Spleen (tissue), 11 donors: Measurements from ENCODE around the gene RPL15. TPM values are rescaled to one million over a fixed set of nuclear protein-coding genes. Genes with fewer than 3 reads are reported as not detected.
A peak's percentile ranks its signal among the peaks of the same experiment; 100 is the strongest.

Experiments used
- DNase-seq: peaks from one replicate; pipeline ENCODE4 v3.0.0-alpha.2; 2020
- H3K27ac ChIP-seq, 8 donors: fragments of 200-600 bp; sonication (generic) in 7 of 8; 1 replicate in 4 of 8; 2 replicates in 4 of 8; pipeline versions ENCODE4 v1.5.0 to v1.8.0; 2016 to 2021; ENCODE audit warnings: inconsistent platforms in 4 of 8, mild to moderate bottlenecking in 4 of 8, moderate library complexity in 1 of 8
- H3K27me3 ChIP-seq, 7 donors: fragments of 200-600 bp; sonication (generic) in 6 of 7; replicated peaks in 1 of 7; 1 replicate in 4 of 7; 2 replicates in 3 of 7; pipeline versions ENCODE4 v1.5.0 to v1.8.0; 2016 to 2021; ENCODE audit warnings: inconsistent platforms in 3 of 7, mild to moderate bottlenecking in 1 of 7
- H3K36me3 ChIP-seq, 6 donors: fragments of 200-600 bp; sonication (generic) in 5 of 6; 1 replicate in 4 of 6; 2 replicates in 2 of 6; pipeline versions ENCODE4 v1.5.0 to v1.8.0; 2016 to 2021; ENCODE audit warnings: inconsistent platforms in 2 of 6
- H3K4me1 ChIP-seq, 6 donors: fragments of 200-600 bp; sonication (generic) in 5 of 6; 1 replicate in 3 of 6; 2 replicates in 3 of 6; pipeline versions ENCODE4 v1.5.0 to v1.8.0; 2016 to 2021; ENCODE audit warnings: inconsistent platforms in 3 of 6
- H3K4me3 ChIP-seq, 8 donors: fragments of 200-600 bp; sonication (generic) in 7 of 8; 1 replicate in 4 of 8; 2 replicates in 4 of 8; pipeline versions ENCODE4 v1.5.0 to v1.8.0; 2016 to 2021; ENCODE audit warnings: inconsistent platforms in 4 of 8, mild to moderate bottlenecking in 4 of 8, moderate library complexity in 2 of 8
- H3K9me3 ChIP-seq, 8 donors: fragments of 200-600 bp; sonication (generic) in 7 of 8; 1 replicate in 4 of 8; 2 replicates in 4 of 8; pipeline versions ENCODE4 v1.5.0 to v1.8.0; 2016 to 2021; ENCODE audit warnings: inconsistent platforms in 4 of 8
- POLR2A ChIP-seq, 3 donors: fragments of 450-650 bp; IDR thresholded peaks; one replicate each; pipeline ENCODE4 v1.5.1; 2017; ENCODE audit warnings: antibody characterized with exemption in 3 of 3, mild to moderate bottlenecking in 1 of 3
- POLR2AphosphoS5 ChIP-seq, 3 donors: sonication (generic); formaldehyde crosslinking; IDR thresholded peaks; one replicate each; pipeline ENCODE4 v1.5.1; 2017; ENCODE audit warnings: antibody characterized with exemption in 3 of 3
- WGBS, 5 donors: extraction: QIAGEN DNeasy Blood & Tissue Kit in 3 of 5; methylation state at CpG; one replicate each; pipeline versions ENCODE4 v1.1.5 to v1.1.7; 2013 to 2018; 5-methylcytosine and 5-hydroxymethylcytosine counted together
- intact Hi-C: fragments of 100-400 bp; cut with DNase I; formaldehyde crosslinking; loops from one replicate; pipeline ENCODE4 v1.15.0; 2023; ENCODE audit warnings: low total_unique reads
- polyA plus RNA-seq, 3 donors: library from polyadenylated mRNA; stranded (reverse); fragments of 200-250 nt; gene quantifications; one replicate each; pipeline ENCODE4 v1.2.1, GENCODE V29; 2013
- total RNA-seq, 7 donors: library from RNA; depleted of rRNA in 3 of 7; stranded (reverse); fragments of >200 nt in 3 of 7; fragmentation: NEBNext Ultra II Directional in 4 of 7; extraction: Animal tissue kit (Norgen Biotek cat#: 25700) in 4 of 7; gene quantifications; one replicate each; pipeline versions ENCODE4 v1.1.0 to v1.2.1, GENCODE V29; 2016 to 2021
- TF ChIP-seq, protein P1 (sequence below), 11 experiments: fragments of 200-600 bp in 7 of 11; fragments of 450-650 bp in 4 of 11; sonication (generic) in 4 of 11; IDR thresholded peaks in 8 of 11; conservative IDR thresholded peaks in 3 of 11; 1 replicate in 7 of 11; 2 replicates in 4 of 11; pipeline versions ENCODE4 v1.4.0 to v1.8.0; 2016 to 2021; ENCODE audit warnings: antibody characterized with exemption in 11 of 11, inconsistent platforms in 4 of 11, mild to moderate bottlenecking in 1 of 11
- donor health status: healthy with polysubstance abuse.
- donor health status: DM: no; HTN: no; CAD: no; lungs with moderate emphysema.
- donor health status: DM: no; HTN: no; CAD: no.
- donor health status: Bipolar disorder and iron deficiency.
- donor health status: healthy.
- donor health status: DM: no; HTN: no; CAD: no.
- donor health status: DM: yes; HTN: yes; CAD: no.

The RPL15 gene
- total and polyA plus RNA-seq, 10 donors: 1,270 to 6,830 (median 1,691) TPM

GRCh38 chr3:23948761-23949160 is 31.8 kb downstream of the RPL15 start:
- H3K27ac ChIP-seq: no peak overlapping the region
- H3K9me3 ChIP-seq: no peaks in the 10 kb centered on the region
- TF ChIP-seq, protein P1, sequence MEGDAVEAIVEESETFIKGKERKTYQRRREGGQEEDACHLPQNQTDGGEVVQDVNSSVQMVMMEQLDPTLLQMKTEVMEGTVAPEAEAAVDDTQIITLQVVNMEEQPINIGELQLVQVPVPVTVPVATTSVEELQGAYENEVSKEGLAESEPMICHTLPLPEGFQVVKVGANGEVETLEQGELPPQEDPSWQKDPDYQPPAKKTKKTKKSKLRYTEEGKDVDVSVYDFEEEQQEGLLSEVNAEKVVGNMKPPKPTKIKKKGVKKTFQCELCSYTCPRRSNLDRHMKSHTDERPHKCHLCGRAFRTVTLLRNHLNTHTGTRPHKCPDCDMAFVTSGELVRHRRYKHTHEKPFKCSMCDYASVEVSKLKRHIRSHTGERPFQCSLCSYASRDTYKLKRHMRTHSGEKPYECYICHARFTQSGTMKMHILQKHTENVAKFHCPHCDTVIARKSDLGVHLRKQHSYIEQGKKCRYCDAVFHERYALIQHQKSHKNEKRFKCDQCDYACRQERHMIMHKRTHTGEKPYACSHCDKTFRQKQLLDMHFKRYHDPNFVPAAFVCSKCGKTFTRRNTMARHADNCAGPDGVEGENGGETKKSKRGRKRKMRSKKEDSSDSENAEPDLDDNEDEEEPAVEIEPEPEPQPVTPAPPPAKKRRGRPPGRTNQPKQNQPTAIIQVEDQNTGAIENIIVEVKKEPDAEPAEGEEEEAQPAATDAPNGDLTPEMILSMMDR (IDR thresholded peaks at IDR 0.05 in 8 of 11, conservative IDR thresholded peaks at IDR 0.05 in 3 of 11): no peak
- TF ChIP-seq POLR2AphosphoS5 (IDR thresholded peaks at IDR 0.05) (no peak), POLR2A (IDR thresholded peaks at IDR 0.05) (no peak)
- H3K4me3 ChIP-seq: no peak overlapping the region
- 91 to 97% (median 94%) methylated on average over 2 of the region's 2 CpGs for WGBS, 5 donors
- no peaks in the 10 kb centered on the region for H3K36me3 ChIP-seq
- intact Hi-C loops: no loop called here
- no peak for DNase-seq
- H3K4me1 ChIP-seq: peaks cover 26 to 88% (median 78%) of the 10 kb centered on the region in 6 donors
- no peaks in the 10 kb centered on the region for H3K27me3 ChIP-seq

- Histone ChIP-seq H3K4me3 (peak overlapping the region in 1 of 8 donors; percentile 9), H3K27me3 (no peaks in the 10 kb centered on the region), H3K36me3 (peaks cover 0 to 4% (median 0%) of the 10 kb centered on the region in 6 donors), H3K27ac (peak overlapping the region; percentile 7 to 66 (median 30)), H3K9me3 (no peaks in the 10 kb centered on the region), H3K4me1 (peaks cover 26 to 88% (median 78%) of the 10 kb centered on the region in 6 donors)
- TF ChIP-seq, protein P1 (IDR thresholded peaks at IDR 0.05 in 8 of 11, conservative IDR thresholded peaks at IDR 0.05 in 3 of 11): no peak
- TF ChIP-seq POLR2A (IDR thresholded peaks at IDR 0.05): no peak
- no peak for TF ChIP-seq POLR2AphosphoS5 (IDR thresholded peaks at IDR 0.05)
- no peak for DNase-seq
- intact Hi-C loops: no loop called here
Measured at GRCh38 chr3:23949784-23950183, 32.9 kb downstream of the RPL15 start.

DNA sequence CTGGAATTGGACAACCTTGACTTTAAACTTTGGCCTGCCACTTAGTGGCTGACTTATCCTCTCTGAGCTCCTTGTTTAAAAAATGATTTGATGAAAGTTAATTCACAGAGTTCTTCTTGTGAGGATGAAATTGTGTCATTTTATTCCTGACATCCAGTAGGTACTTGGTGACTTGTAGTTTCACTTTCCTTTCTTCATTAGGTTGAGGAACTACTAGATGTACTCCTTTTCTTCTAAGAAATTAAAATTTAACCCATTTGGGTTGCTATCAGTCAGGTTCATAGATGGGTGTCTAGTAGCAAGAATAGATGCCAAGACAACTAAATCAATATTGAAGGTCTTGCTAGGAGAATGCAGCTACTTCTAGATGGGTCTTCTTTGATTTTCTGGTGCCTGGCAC is 33.4 kb downstream of the RPL15 start:
- no peaks in the 10 kb centered on the region for H3K9me3 ChIP-seq
- H3K27me3 ChIP-seq: no peaks in the 10 kb centered on the region
- H3K4me1 ChIP-seq: peaks cover 26 to 92% (median 78%) of the 10 kb centered on the region in 6 donors
- H3K36me3 ChIP-seq: peaks cover 0 to 9% (median 0%) of the 10 kb centered on the region in 6 donors
- H3K4me3 ChIP-seq: peak overlapping the region in 2 of 8 donors; percentile 3 to 9
- H3K27ac ChIP-seq: peak overlapping the region in 7 of 8 donors; percentile 7 to 66 (median 37)
- DNase-seq: no peak
- no peak for TF ChIP-seq POLR2AphosphoS5 (IDR thresholded peaks at IDR 0.05)
- no peak for TF ChIP-seq POLR2A (IDR thresholded peaks at IDR 0.05)
- TF ChIP-seq, protein P1 (IDR thresholded peaks at IDR 0.05 in 8 of 11, conservative IDR thresholded peaks at IDR 0.05 in 3 of 11): no peak
- intact Hi-C loops: no loop called here

DNA sequence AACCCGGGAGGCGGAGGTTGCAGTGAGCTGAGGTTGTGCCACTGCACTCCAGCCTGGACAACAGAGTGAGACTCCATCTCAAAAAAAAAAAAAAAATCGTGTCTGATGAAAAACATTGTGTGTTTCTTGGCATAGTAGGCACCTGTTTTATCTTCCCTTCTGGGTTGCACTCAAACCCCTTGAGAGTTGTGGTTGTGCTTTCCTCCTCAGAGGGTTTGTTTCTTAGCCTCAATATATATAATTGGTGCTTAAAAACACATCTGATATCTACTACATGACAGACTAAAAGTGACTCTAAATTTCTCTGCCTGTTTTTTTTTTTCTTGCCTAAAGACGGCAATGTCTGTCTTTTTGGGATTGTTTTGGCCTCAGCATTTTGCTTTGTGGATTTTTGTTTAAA is 35.7 kb downstream of the RPL15 start:
- no peaks in the 10 kb centered on the region for H3K27me3 ChIP-seq
- H3K9me3 ChIP-seq: no peaks in the 10 kb centered on the region
- H3K36me3 ChIP-seq: peaks cover 0 to 27% (median 0%) of the 10 kb centered on the region in 6 donors
- H3K4me3 ChIP-seq: peak overlapping the region in 1 of 8 donors; percentile 20
- peak overlapping the region in 1 of 8 donors; percentile 19 for H3K27ac ChIP-seq
- TF ChIP-seq, protein P1 (IDR thresholded peaks at IDR 0.05 in 8 of 11, conservative IDR thresholded peaks at IDR 0.05 in 3 of 11): no peak
- TF ChIP-seq POLR2A (IDR thresholded peaks at IDR 0.05) (no peak), POLR2AphosphoS5 (IDR thresholded peaks at IDR 0.05) (no peak)
- H3K4me1 ChIP-seq: peaks cover 23 to 81% (median 64%) of the 10 kb centered on the region in 6 donors
- WGBS, 5 donors: 65 to 80% (median 76%) methylated on average over 4 of the region's 4 CpGs
- no peak for DNase-seq
- intact Hi-C loops: no loop called here
